HG02970 (cell line): ENCODE data around the gene XIRP2.

Experiments used
- ATAC-seq: cut with Tn5 transposase; IDR thresholded peaks from one replicate; pipeline ENCODE4 v1.9.1; 2021; ENCODE audit warnings: mild to moderate bottlenecking, moderate library complexity, moderate number of reproducible peaks; ENCODE audit not compliant: unreplicated experiment, low FRiP score

The XIRP2 gene, protein sequence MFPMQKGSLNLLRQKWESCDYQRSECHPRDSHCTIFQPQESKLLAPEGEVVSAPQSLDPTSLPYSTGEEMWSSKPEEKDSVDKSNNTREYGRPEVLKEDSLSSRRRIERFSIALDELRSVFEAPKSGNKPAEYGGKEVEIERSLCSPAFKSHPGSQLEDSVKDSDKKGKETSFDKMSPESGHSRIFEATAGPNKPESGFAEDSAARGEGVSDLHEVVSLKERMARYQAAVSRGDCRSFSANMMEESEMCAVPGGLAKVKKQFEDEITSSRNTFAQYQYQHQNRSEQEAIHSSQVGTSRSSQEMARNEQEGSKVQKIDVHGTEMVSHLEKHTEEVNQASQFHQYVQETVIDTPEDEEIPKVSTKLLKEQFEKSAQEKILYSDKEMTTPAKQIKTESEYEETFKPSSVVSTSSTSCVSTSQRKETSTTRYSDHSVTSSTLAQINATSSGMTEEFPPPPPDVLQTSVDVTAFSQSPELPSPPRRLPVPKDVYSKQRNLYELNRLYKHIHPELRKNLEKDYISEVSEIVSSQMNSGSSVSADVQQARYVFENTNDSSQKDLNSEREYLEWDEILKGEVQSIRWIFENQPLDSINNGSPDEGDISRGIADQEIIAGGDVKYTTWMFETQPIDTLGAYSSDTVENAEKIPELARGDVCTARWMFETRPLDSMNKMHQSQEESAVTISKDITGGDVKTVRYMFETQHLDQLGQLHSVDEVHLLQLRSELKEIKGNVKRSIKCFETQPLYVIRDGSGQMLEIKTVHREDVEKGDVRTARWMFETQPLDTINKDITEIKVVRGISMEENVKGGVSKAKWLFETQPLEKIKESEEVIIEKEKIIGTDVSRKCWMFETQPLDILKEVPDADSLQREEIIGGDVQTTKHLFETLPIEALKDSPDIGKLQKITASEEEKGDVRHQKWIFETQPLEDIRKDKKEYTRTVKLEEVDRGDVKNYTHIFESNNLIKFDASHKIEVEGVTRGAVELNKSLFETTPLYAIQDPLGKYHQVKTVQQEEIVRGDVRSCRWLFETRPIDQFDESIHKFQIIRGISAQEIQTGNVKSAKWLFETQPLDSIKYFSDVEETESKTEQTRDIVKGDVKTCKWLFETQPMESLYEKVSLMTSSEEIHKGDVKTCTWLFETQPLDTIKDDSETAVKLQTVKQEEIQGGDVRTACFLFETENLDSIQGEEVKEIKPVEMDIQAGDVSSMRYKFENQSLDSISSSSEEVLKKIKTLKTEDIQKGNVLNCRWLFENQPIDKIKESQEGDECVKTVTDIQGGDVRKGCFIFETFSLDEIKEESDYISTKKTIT (N-terminal part only)

DNA sequence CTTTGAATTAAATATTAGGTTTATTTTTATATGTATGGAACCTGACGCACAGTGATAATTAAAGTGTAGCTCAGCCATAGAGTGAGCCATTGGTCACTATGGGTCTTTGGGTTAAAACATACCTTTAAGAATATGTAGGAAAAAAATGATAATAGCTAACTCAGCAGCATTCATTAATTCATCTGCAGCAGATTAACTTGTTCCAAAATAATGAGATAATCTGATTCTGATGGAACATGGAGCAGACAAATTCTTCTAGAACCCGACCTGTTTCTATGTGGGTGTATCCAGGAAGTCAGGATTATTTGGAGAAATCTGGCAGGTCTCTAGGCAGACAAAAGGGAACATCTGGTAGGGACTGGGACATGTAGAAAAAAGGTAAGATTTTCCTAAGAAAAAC lies at the start of gene XIRP2:
TSS of gene XIRP2 (plus strand) at position 301 of the 400 bp plus-strand sequence. CDS start 15,003 bp downstream, outside the sequence.
- no peak for ATAC-seq

DNA sequence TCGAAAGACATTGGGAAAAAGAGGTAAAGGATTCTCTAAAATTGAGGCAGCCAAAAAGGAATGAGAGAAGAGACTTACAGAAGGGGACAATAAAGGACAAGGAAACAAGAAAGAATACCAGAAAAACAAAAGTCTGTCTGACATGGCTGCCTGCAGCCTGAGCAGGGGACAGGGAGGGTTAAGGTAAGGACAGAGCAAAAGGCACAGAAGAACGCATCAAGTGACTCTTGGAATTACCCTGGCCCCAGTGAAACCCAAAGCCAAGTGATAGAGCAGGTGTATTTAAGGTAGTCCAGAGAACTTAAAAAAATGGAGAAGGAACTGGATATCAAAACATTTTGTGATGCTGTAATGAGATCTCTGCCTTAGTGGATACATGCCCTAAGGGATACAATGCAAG lies 47.1 kb upstream of the XIRP2 start:
- no peak for ATAC-seq

- ATAC-seq: no peak
Measured at GRCh38 chr2:166841679-166842078, 46.6 kb upstream of the XIRP2 start.

- no peak for ATAC-seq
Measured at GRCh38 chr2:166844111-166844510, 44.2 kb upstream of the XIRP2 start.

DNA sequence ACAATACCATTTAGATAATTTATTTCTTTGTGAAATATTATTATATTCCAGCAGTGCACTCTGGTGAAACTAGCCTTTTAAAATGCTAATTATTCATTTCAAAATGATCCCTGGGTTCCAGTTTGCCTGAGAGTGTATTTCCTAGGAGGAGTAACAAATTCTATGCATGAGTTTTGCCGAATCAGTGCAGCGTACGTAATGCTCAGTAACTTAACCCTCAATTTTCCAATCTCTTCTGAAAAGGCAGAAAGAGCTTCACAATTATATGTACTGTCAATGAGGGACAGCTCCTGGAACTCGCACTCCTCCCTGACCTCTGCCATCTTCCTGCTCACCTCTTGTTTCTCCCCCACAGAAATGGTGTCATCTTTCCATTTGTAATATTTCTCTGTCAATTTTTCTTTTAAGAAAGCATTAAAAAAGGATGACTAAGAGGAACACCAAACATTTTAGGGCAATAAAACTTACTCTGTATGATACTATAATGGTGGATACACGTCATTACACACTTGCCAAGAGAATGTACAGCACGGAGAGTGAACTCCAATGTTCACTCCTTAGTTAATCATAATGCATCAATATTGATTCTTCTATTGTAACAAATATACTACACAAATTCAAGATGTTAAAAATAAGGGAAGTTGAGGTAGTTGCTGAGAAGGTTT lies 25.7 kb upstream of the XIRP2 start:
- no peak for ATAC-seq

- no peak for ATAC-seq
Measured at GRCh38 chr2:166867874-166868514, 20.3 kb upstream of the XIRP2 start.

DNA sequence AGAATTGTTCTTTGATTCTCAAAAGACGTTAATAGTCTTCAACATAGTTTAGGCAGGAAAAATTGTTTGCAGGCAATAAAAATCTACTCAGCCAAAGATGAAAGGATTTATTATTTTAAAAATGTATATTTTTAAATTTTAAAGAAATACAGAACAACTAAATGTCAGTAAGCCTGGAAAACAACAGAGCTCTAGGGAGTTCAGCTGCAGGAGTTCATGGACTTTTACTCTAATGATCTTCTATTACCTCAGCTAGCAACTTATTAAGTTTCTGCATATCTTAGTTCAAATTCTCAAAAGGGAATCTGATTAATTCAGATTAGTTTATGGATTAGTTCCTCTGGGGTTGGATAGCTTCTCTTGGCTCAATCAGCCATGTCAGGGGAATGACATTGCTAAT lies 17.9 kb upstream of the XIRP2 start:
- ATAC-seq: no peak

- no peak for ATAC-seq
Measured at GRCh38 chr2:166881177-166881576, 7.1 kb upstream of the XIRP2 start.

- ATAC-seq: no peak
Measured at GRCh38 chr2:166882851-166883250, 5.4 kb upstream of the XIRP2 start.

- no peak for ATAC-seq
Measured at GRCh38 chr2:166891727-166892126, 3.4 kb downstream of the XIRP2 start.

- no peak for ATAC-seq
Measured at GRCh38 chr2:166892397-166892796, 4.1 kb downstream of the XIRP2 start.

GRCh38 chr2:166895243-166895642 lies 7.0 kb downstream of the XIRP2 start:
- no peak for ATAC-seq

- ATAC-seq: no peak
Measured at GRCh38 chr2:166897666-166898065, 9.4 kb downstream of the XIRP2 start.

DNA sequence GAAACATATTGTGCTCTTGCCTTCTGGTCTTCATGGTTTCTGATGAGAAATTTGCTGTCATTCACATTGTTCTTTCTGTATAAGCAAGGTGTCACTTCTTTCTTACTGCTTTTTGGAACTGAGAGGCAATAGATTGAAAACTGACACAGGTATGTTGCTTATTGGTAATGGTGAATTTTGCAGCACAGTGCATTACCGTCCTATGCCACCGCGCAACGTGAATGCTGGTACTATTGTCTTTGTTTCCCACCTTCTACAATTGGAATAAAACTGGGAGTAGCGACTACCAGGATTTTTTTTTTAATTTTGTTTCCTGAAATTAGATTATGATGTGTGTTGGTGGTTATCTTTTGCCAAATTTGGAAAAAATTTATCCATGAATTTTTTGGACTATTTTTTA lies 11.4 kb downstream of the XIRP2 start:
- no peak for ATAC-seq

DNA sequence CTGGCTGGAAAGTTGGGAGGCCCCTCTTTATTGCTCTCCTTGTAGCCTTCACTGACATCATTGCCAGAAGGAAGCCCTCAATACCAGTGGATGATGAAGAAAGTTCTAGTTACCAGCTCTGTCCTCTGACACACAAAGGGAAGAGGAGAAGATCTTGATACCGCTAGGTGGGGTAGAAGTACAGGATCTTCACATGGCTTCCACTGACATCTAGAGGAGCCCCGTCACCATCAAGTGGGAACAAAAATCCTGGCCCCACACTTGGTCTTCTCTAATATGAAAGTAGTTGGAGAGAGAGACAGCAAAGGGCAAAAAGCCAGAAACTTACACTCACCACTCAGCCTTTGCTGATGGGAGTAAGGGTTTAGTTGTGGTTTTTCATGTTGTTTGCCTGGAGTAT lies 12.4 kb downstream of the XIRP2 start:
- no peak for ATAC-seq

GRCh38 chr2:166901336-166901735 lies 13.1 kb downstream of the XIRP2 start:
- no peak for ATAC-seq

- ATAC-seq: no peak
Measured at GRCh38 chr2:166916987-166917386, 28.7 kb downstream of the XIRP2 start.

- ATAC-seq: no peak
Measured at GRCh38 chr2:166917415-166917814, 29.1 kb downstream of the XIRP2 start.

DNA sequence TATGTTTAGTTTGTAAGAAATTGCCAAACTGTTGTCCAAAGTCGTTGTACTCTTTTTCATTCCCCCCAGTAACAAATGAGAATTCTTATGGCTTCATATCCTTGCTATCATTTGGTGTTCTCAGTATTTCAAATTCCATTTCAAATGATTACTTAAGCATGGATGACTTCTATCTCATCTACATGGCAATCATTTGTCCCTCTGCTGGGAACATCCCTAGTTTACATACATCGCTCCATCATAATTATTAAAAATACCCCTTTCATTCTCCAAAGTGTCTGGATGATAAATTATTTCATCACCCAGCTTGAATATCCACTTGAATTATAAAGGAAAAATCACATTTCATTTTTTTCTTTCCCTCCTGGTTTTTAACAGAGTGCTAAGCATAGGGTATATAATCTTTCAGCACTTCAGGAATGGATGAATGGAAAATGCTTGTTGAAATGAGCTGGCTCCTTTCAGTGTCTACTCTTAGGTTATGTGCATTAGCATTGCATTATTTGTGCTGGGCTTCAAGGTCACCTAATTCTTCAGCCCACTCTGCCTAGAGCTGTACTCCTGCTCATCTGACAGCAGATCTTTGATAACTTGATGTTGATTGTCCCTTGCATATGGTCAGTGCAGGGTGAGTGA lies 33.1 kb downstream of the XIRP2 start:
- ATAC-seq: no peak
